EL (cell line): ENCODE data around the gene MXD3.
A peak's percentile ranks its signal among the peaks of the same experiment; 100 is the strongest.

ENCODE experiments used
- DNase-seq: peaks from one replicate; pipeline ENCODE4 v3.0.0-alpha.2; 2016

MXD3 gene

GRCh38 chr5:177302354-177303110, 9.2 kb downstream of the MXD3 start:
- peak; percentile 33 for DNase-seq

GRCh38 chr5:177301503-177302165, 10.1 kb downstream of the MXD3 start:
- DNase-seq = no peak

- no peak for DNase-seq
Observed at GRCh38 chr5:177300951-177301350, 10.7 kb downstream of the MXD3 start.

- DNase-seq = peak; percentile 82
Observed at GRCh38 chr5:177300236-177300880, 11.3 kb downstream of the MXD3 start.

GRCh38 chr5:177299697-177300096, 12.0 kb downstream of the MXD3 start:
- no peak for DNase-seq

GRCh38 chr5:177297922-177298321, 13.8 kb downstream of the MXD3 start:
- DNase-seq = no peak

- DNase-seq = no peak
Observed at GRCh38 chr5:177296581-177296980, 15.1 kb downstream of the MXD3 start.

GRCh38 chr5:177295924-177296323, 15.8 kb downstream of the MXD3 start:
- DNase-seq = no peak

GRCh38 chr5:177294632-177295031, 17.1 kb downstream of the MXD3 start:
- DNase-seq = no peak

GRCh38 chr5:177293819-177294581, 17.7 kb downstream of the MXD3 start:
- no peak for DNase-seq

- DNase-seq = no peak
Observed at GRCh38 chr5:177291735-177292134, 20.0 kb downstream of the MXD3 start.

GRCh38 chr5:177290816-177291596, 20.7 kb downstream of the MXD3 start:
- DNase-seq = no peak

GRCh38 chr5:177288191-177288590, 23.5 kb downstream of the MXD3 start:
- DNase-seq = no peak

GRCh38 chr5:177276886-177277285, 34.8 kb downstream of the MXD3 start:
- no peak for DNase-seq

- no peak for DNase-seq
Observed at GRCh38 chr5:177275883-177276282, 35.8 kb downstream of the MXD3 start.

GRCh38 chr5:177271113-177271512, 40.6 kb downstream of the MXD3 start:
- no peak for DNase-seq

GRCh38 chr5:177270653-177271052, 41.0 kb downstream of the MXD3 start:
- DNase-seq = no peak

GRCh38 chr5:177269976-177270375, 41.7 kb downstream of the MXD3 start:
- DNase-seq = no peak

- DNase-seq = no peak
Observed at GRCh38 chr5:177269232-177269895, 42.3 kb downstream of the MXD3 start.

- DNase-seq = no peak
Observed at GRCh38 chr5:177265395-177265794, 46.3 kb downstream of the MXD3 start.

- DNase-seq = no peak
Observed at GRCh38 chr5:177264178-177264577, 47.5 kb downstream of the MXD3 start.

- DNase-seq = no peak
Observed at GRCh38 chr5:177261510-177261909, 50.2 kb downstream of the MXD3 start.
